NCI-H2196 treated with DMSO at 0.1 percent for 48 hours (cell line): ENCODE data around the gene ITGA3.
"Not testable (repeated sequence)": the region's sequence is repeated elsewhere in the genome, so short reads cannot be mapped to it uniquely, and the experiment has no call there.

Experiments
- DNase-seq: peaks from one replicate; lab custom pipeline; 2025; ENCODE audit not compliant: unreplicated experiment; lab: John Stamatoyannopoulos, UW

Gene ITGA3

GRCh38 chr17:50034498-50035364 is 21.2 kb upstream of the ITGA3 start:
- no peak for DNase-seq

GRCh38 chr17:50035421-50035879 is 20.5 kb upstream of the ITGA3 start:
- no peak for DNase-seq

- DNase-seq, result no peak
Observed at GRCh38 chr17:50035945-50036344, 20.0 kb upstream of the ITGA3 start.

- peak; percentile 43 for DNase-seq
Observed at GRCh38 chr17:50036455-50037261, 19.3 kb upstream of the ITGA3 start.

- DNase-seq, result peak; percentile 50
Observed at GRCh38 chr17:50037321-50038107, 18.4 kb upstream of the ITGA3 start.

- DNase-seq, result no peak
Observed at GRCh38 chr17:50039058-50039457, 16.9 kb upstream of the ITGA3 start.

- not testable (repeated sequence) for DNase-seq
Observed at GRCh38 chr17:50040496-50040895, 15.4 kb upstream of the ITGA3 start.

- DNase-seq, result no peak
Observed at GRCh38 chr17:50042211-50042610, 13.7 kb upstream of the ITGA3 start.

GRCh38 chr17:50043290-50044148 is 12.4 kb upstream of the ITGA3 start:
- DNase-seq, result no peak

GRCh38 chr17:50044483-50044882 is 11.4 kb upstream of the ITGA3 start:
- DNase-seq, result no peak

- no peak for DNase-seq
Observed at GRCh38 chr17:50045154-50045553, 10.8 kb upstream of the ITGA3 start.

- no peak for DNase-seq
Observed at GRCh38 chr17:50046179-50046578, 9.7 kb upstream of the ITGA3 start.

GRCh38 chr17:50046667-50047066 is 9.2 kb upstream of the ITGA3 start:
- DNase-seq, result no peak

GRCh38 chr17:50047083-50047482 is 8.8 kb upstream of the ITGA3 start:
- no peak for DNase-seq

- no peak for DNase-seq
Observed at GRCh38 chr17:50047488-50048126, 8.3 kb upstream of the ITGA3 start.

- no peak for DNase-seq
Observed at GRCh38 chr17:50048146-50048720, 7.7 kb upstream of the ITGA3 start.

- DNase-seq, result no peak
Observed at GRCh38 chr17:50048988-50049387, 6.9 kb upstream of the ITGA3 start.

- no peak for DNase-seq
Observed at GRCh38 chr17:50049636-50050035, 6.3 kb upstream of the ITGA3 start.

- no peak for DNase-seq
Observed at GRCh38 chr17:50050431-50051032, 5.4 kb upstream of the ITGA3 start.
